A673 (cell line): ENCODE results near the gene GAB2. TPM values are rescaled to one million over a fixed set of nuclear protein-coding genes. Genes with fewer than 3 reads are reported as not detected.

Experiments used
- BruUV-seq: library from RNA; stranded (reverse); fragments of 400-500 nt; replicated peaks from 2 replicates; lab custom pipeline; 2021; lab: Mats Ljungman, UMichigan
- CTCF ChIA-PET: fragments of 300-600 bp; sonication (Branson Sonifier 250); formaldehyde crosslinking; loops from one replicate; lab custom pipeline; 2022; ENCODE audit warnings: antibody characterized with exemption; lab: Charles Lee
- POLR2A ChIA-PET: fragments of 300-600 bp; sonication (Branson Sonifier 250); formaldehyde crosslinking; loops from one replicate; lab custom pipeline; 2022; ENCODE audit warnings: antibody characterized with exemption; ENCODE audit not compliant: low non-redundant PET; lab: Charles Lee
- DNase-seq: peaks from one replicate; pipeline ENCODE4 v3.0.0-alpha.2; 2015; ENCODE audit warnings: low spot score
- H3K27ac ChIP-seq: fragments of 200-600 bp; sonication (generic); 2 replicates; pipeline ENCODE4 v1.5.1; 2016; ENCODE audit warnings: mixed run types, low read depth, mild to moderate bottlenecking, mixed read lengths, antibody characterized with exemption, low read length; ENCODE audit not compliant: poor library complexity, severe bottlenecking
- H3K27me3 ChIP-seq: fragments of 200-600 bp; sonication (generic); replicated peaks from 2 replicates; pipeline ENCODE4 v1.6.1; 2017; ENCODE audit warnings: mixed run types, low read depth, mild to moderate bottlenecking, mixed read lengths, antibody characterized with exemption, low read length; ENCODE audit not compliant: insufficient read depth, poor library complexity
- H3K36me3 ChIP-seq: fragments of 200-600 bp; sonication (generic); 2 replicates; pipeline ENCODE4 v1.6.1; 2016; ENCODE audit warnings: mixed run types, mild to moderate bottlenecking, mixed read lengths, antibody characterized with exemption, low read length; ENCODE audit not compliant: insufficient read depth, poor library complexity, severe bottlenecking
- H3K4me1 ChIP-seq: fragments of 200-600 bp; sonication (generic); 2 replicates; pipeline ENCODE4 v1.6.1; 2017; ENCODE audit warnings: mixed run types, mild to moderate bottlenecking, mixed read lengths, antibody characterized with exemption, low read length; ENCODE audit not compliant: insufficient read depth, poor library complexity, severe bottlenecking
- H3K4me3 ChIP-seq: fragments of 200-600 bp; sonication (generic); 2 replicates; pipeline ENCODE4 v1.5.1; 2016; ENCODE audit warnings: low read depth, mixed run types, mild to moderate bottlenecking, mixed read lengths, low read length; ENCODE audit not compliant: poor library complexity, severe bottlenecking
- H3K9me3 ChIP-seq: fragments of 200-600 bp; sonication (generic); 2 replicates; pipeline ENCODE4 v1.6.1; 2016; ENCODE audit warnings: mixed run types, low read depth, mild to moderate bottlenecking, mixed read lengths, antibody characterized with exemption, low read length; ENCODE audit not compliant: poor library complexity, severe bottlenecking
- CTCF ChIP-seq: fragments of 300-800, 200-600 bp; sonication (generic); conservative IDR thresholded peaks from 2 replicates; pipeline ENCODE4 v1.5.1; 2017; ENCODE audit warnings: low read depth, mild to moderate bottlenecking, antibody characterized with exemption, low read length, moderate library complexity, mixed read lengths
- EZH2 ChIP-seq: fragments of 200-600 bp; sonication (generic); IDR thresholded peaks from 2 replicates; pipeline ENCODE4 v1.6.1; 2017; ENCODE audit warnings: borderline replicate concordance, low read depth, mild to moderate bottlenecking, mixed read lengths, antibody characterized with exemption, low read length; ENCODE audit not compliant: poor library complexity, severe bottlenecking
- intact Hi-C: fragments of 100-400 bp; cut with micrococcal nuclease; formaldehyde crosslinking; loops from one replicate; pipeline ENCODE4 v1.10.0; 2022; ENCODE audit not compliant: unreplicated experiment
- total RNA-seq: library from RNA; stranded (reverse); gene quantifications from 2 replicates; pipeline ENCODE4 v1.2.3, GENCODE V29; 2021

The GAB2 gene
- total RNA-seq, 1 experiment from 2014 or later = 21.5 TPM

GRCh38 chr11:78432956-78433355, 15.3 kb upstream of the GAB2 start:
- Histone ChIP-seq H3K36me3 (no peaks in the 10 kb centered on the region), H3K4me3 (no peak overlapping the region), H3K4me1 (peaks cover 5% of the 10 kb centered on the region), H3K9me3 (no peaks in the 10 kb centered on the region), H3K27ac (no peak overlapping the region), H3K27me3 (no peaks in the 10 kb centered on the region)
- BruUV-seq = no TSS peak
- intact Hi-C loops = no loop called here
- no peak for DNase-seq
- TF ChIP-seq EZH2 = no peak
- TF ChIP-seq CTCF = no peak
- ChIA-PET CTCF (interaction anchor here (0.7 to 1.0 kb wide), 4 partner anchors 12 to 205 kb away, joined by 3 to 9 read pairs (median 4); no protein-coding TSS in a partner anchor), POLR2A (no interaction called here)

- Histone ChIP-seq H3K4me1 (peaks cover 5% of the 10 kb centered on the region), H3K9me3 (no peaks in the 10 kb centered on the region), H3K36me3 (no peaks in the 10 kb centered on the region), H3K27ac (no peak overlapping the region), H3K27me3 (no peaks in the 10 kb centered on the region), H3K4me3 (no peak overlapping the region)
- DNase-seq = peak; percentile 64
- TF ChIP-seq CTCF (peak; percentile 80), EZH2 (no peak)
- intact Hi-C loops = no loop called here
- no TSS peak for BruUV-seq
- POLR2A ChIA-PET = no interaction called here
- CTCF ChIA-PET = interaction anchor here (0.7 to 1.0 kb wide), 5 partner anchors 11 to 204 kb away, joined by 3 to 9 read pairs (median 4); no protein-coding TSS in a partner anchor
Observed at GRCh38 chr11:78432058-78432515, 14.5 kb upstream of the GAB2 start.

GRCh38 chr11:78429660-78430059, 12.0 kb upstream of the GAB2 start:
- no peaks in the 10 kb centered on the region for H3K9me3 ChIP-seq
- DNase-seq = no peak
- no peak overlapping the region for H3K4me3 ChIP-seq
- no peaks in the 10 kb centered on the region for H3K36me3 ChIP-seq
- BruUV-seq = no TSS peak
- H3K27me3 ChIP-seq = no peaks in the 10 kb centered on the region
- CTCF ChIA-PET = interaction anchor here (1.0 kb wide), 1 partner anchor 135 kb away, joined by 3 read pairs; no protein-coding TSS in a partner anchor
- H3K27ac ChIP-seq = no peak overlapping the region
- peaks cover 24% of the 10 kb centered on the region for H3K4me1 ChIP-seq
- intact Hi-C loops = no loop called here
- POLR2A ChIA-PET = no interaction called here
- TF ChIP-seq EZH2 (no peak), CTCF (no peak)
